Measurements from ENCODE around the gene TFAP2E.

TFAP2E gene

DNA sequence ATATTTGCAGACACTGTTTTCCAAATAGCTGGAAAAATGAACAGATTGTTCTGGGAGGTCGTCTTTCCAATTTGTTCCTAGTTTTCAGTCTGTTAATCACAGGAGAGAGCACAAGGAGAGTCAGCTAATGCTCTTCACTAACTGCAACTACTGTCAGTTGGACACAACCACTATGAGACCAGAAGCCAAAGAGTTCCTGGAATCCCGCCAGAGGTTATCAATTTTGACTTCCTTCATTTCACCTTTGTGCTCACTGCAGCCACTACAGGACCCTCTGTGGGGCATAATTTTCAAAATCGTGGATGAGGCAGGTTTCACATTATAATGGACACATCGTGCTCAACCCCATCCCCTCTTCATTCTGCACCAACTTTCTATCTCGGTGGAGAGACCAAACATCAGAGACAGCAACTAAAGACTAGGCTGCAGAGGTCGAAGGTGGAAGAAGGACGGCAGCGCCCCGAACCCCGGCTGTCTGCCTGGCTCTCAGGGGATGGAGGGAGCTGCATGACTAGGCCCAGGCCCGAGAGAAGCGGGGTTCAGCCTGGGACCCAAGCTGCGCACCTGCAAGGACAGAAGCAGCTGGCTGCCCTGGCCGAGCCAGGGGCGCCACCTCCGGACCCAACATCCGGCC is 16.5 kb upstream of the TFAP2E start:
- DNase-seq (ENCODE audit: extremely low read depth in 1 of 2, low read depth in 1 of 2): no peak

DNA sequence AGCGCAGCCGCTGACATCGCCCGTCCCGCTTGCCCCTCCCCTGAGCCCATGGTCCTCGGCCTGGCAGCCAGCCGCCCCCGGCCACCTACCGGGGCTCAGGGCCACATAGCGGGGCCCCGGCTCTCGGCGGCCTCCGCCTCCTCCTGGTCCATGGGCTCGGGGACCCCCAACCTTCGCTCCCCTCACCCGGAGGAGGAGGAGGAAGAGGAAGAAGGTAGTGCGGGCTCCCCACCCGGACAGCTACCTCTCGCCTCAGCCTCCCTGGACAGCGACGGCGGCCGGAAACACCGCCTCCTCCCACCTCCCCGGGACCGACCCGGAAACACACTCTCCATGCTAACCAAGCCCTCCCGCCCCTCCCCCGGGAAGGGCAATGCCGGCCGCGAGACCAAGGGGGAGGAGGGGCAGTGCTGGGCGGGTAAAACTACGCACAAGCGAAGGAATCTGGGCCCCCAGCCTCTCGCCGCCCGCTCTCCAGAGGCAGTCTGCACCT is 15.9 kb upstream of the TFAP2E start, which contains the start of gene KIAA0319L:
TSS of gene KIAA0319L (minus strand) at position 286 of the 493 bp plus-strand sequence. CDS start 2,912 bp downstream, outside the sequence.
- DNase-seq (ENCODE audit: extremely low read depth in 1 of 2, low read depth in 1 of 2): no peak

DNA sequence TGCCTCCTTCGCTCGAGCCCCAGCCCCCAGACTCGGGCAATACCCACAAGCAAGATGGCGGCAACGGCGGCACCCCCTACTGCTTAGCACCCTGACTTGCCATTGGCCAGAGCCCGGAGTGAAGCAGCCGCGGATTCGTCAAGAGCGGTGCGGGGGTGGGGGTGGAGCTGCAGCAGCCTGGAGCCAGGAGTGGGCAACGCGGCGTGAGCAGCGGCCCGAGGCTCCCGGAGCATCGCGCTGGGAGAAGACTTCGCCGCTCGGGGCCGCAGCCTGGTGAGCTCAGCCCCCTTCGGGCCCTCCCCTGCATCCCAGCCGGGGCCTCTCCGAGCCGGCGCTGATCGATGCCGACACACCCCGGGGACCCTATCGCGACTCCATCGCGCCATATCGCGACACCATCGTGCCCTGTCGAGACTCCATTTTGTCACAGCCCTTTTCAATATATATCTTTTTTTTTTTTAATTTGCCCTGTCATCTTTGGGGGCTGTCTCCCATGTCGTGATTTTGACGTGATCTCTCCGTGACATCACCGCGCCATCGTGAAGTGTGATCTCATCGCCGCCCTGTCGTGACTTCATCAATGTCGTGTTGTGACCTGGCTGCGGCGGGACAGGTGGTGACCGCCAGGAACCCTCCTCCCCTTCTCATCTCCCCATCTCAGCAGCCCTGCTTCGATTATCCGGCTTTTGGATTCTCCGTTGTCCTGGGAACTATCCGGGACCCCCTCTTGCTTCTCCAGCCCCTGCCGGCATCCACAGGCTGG is 15.3 kb upstream of the TFAP2E start, which contains the start of gene NCDN:
TSS of gene NCDN (plus strand) at position 189 of the 763 bp plus-strand sequence. CDS start at position 581, 392 bp downstream.
- peak; percentile 91 to 98 for DNase-seq (ENCODE audit: extremely low read depth in 1 of 2, low read depth in 1 of 2)

- no peak for DNase-seq (ENCODE audit: extremely low read depth in 1 of 2, low read depth in 1 of 2)
Measured at GRCh38 chr1:35558374-35559316, 14.5 kb upstream of the TFAP2E start.

DNA sequence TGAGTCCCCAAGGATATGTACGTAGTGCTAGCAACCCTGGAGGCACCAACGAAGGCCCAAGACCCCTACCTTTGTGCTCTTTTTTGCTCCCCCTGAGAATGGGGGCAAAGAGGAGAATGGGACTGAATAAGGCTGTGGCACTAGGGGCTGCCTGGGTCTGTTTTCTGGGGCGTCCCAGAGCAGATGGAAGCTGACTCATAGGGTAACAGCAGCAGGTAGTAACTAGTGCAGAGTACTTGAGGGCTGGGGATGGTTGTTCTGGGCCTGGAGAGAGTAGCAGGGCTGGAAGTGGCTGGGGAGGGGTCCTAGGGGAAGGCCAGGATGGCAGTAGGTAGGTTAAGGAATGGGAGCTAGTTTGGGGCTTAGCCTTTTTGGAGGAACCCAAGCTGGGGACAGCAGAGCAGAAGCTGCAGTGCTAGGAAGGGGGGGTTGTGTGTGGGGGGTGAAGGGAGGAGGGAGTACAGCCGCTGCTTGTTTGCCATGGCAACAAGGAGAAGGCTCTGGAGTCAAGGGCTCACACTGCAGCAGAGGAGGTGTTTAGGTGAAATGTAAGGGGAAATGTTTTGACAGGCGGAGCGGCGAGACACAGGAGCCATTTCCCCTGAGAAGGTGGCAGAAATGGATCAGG is 13.7 kb upstream of the TFAP2E start:
- no peak for DNase-seq (ENCODE audit: extremely low read depth in 1 of 2, low read depth in 1 of 2)

DNA sequence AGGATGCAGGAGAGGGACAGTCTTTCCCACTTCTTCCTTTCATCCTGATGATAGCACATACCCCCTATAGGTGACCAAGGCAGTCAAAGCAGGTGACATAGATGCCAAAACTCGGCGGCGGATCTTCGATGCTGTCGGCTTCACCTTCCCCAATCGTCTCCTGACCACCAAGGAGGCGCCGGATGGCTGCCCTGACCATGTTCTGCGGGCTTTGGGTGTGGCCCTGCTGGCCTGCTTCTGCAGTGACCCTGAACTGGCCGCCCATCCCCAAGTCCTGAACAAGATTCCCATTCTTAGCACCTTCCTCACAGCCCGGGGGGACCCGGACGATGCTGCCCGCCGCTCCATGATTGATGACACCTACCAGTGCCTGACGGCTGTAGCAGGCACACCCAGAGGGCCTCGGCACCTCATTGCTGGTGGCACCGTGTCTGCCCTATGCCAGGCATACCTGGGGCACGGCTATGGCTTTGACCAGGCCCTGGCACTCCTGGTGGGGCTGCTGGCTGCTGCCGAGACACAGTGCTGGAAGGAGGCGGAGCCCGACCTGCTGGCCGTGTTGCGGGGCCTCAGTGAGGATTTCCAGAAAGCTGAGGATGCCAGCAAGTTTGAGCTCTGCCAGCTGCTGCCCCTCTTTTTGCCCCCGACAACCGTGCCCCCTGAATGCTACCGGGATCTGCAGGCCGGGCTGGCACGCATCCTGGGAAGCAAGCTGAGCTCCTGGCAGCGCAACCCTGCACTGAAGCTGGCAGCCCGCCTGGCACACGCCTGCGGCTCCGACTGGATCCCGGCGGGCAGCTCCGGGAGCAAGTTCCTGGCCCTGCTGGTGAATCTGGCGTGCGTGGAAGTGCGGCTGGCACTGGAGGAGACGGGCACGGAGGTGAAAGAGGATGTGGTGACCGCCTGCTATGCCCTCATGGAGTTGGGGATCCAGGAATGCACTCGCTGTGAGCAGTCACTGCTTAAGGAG is 12.6 kb upstream of the TFAP2E start:
- no peak for DNase-seq (ENCODE audit: extremely low read depth in 1 of 2, low read depth in 1 of 2)

GRCh38 chr1:35561297-35561971 is 11.7 kb upstream of the TFAP2E start:
- DNase-seq (ENCODE audit: extremely low read depth in 1 of 2, low read depth in 1 of 2): no peak

DNA sequence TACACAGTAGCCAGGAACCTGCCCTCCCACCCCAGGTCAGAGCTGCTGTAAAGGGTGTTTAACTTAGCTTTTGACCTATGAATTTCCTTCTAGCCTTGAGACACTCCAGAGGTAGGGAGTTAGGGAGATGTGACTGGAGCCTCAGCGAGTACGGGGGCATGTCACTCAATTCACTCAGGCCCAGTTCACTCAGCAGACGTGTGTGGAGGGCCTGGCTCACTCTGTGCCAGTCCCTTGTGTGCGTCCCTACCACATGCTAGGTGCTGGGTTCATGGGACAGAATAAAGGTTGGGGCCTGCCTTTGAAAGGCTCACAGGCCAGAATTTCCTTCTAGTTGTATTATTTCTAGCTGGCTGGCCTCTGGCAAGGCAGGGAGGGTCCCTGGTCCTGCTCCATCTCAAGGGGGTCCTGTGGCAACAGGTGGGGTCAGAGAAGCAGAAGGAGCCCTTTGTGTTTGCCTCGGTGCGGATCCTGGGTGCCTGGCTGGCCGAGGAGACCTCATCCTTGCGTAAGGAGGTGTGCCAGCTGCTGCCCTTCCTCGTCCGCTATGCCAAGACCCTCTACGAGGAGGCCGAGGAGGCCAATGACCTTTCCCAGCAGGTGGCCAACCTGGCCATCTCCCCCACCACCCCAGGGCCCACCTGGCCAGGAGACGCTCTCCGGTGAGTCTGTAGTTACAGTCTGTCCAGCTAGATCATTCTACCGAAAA is 11.0 kb upstream of the TFAP2E start:
- DNase-seq (ENCODE audit: extremely low read depth in 1 of 2, low read depth in 1 of 2): no peak

GRCh38 chr1:35563166-35563565 is 9.9 kb upstream of the TFAP2E start:
- DNase-seq (ENCODE audit: extremely low read depth in 1 of 2, low read depth in 1 of 2): no peak

- DNase-seq (ENCODE audit: extremely low read depth in 1 of 2, low read depth in 1 of 2): peak in 1 of 2 donors; percentile 69
Measured at GRCh38 chr1:35564037-35564883, 8.9 kb upstream of the TFAP2E start.

DNA sequence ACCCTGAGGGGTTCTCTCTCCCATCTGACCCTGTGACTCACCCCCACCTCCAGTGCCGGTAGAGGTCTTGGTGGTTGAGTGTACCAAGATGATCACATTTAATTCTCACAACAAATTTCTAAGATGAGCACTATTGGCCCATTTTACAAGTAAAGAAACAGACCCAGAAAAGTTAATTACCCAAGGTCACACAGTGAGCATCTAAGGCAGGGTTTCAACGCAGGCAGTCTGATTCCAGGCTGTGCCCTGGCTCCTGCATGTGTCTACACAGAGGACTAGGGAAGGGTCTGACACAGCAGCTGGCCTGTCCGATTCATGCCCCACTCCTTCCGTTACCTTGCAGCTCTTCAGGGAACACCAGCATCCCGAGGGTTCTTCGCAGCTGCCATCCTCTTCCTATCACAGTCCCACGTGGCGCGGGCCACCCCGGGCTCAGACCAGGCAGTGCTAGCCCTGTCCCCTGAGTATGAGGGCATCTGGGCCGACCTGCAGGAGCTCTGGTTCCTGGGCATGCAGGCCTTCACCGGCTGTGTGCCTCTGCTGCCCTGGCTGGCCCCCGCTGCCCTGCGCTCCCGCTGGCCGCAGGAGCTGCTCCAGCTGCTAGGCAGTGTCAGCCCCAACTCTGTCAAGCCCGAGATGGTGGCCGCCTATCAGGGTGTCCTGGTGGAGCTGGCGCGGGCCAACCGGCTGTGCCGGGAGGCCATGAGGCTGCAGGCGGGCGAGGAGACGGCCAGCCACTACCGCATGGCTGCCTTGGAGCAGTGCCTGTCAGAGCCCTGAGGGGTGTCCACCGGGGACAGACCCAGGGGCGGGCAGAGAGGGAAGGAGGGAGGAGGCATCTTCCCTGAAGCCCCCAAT is 8.0 kb upstream of the TFAP2E start:
- DNase-seq (ENCODE audit: extremely low read depth in 1 of 2, low read depth in 1 of 2): no peak

DNA sequence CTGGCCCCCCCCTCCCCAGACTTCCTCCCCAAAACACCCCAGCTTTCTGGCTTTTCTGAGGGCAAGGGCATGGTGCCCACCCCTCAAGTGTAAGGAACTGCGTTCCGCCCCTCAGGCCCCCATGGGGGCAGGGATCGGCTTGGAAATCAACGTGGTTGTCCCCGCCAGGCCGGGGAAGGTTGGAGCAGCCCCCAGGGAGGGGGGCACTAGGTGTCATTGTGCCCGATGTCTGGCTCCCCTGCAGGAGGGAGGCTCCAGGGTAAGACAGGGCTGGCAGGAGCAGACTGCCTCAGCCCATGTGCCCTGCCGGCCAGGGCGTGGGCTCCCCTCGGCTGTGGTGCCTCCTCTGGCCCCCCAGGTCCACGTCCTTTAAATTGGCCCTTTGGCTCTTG is 7.4 kb upstream of the TFAP2E start:
- no peak for DNase-seq (ENCODE audit: extremely low read depth in 1 of 2, low read depth in 1 of 2)

GRCh38 chr1:35567947-35568558 is 5.1 kb upstream of the TFAP2E start:
- no peak for DNase-seq (ENCODE audit: extremely low read depth in 1 of 2, low read depth in 1 of 2)

DNA sequence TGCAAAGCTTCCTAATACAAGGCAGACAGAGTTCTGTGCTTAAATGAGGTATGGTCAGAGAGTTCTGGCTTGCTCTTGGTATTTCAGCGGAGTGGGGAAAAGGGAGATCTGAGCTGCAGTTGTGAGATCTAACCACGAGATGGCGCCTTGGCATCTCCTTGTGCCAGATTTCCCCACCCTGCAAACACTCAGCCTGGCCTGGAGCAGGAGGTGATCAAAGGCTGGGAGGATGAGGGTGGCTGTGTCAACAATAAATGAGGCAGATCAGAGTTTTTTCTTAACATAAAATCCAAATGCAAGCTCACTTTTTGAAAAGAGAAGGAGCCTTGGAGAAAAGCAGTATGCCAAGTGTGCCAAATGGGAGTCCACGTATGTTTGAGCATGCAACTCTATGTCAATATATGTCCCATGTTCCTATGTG is 4.1 kb upstream of the TFAP2E start:
- DNase-seq (ENCODE audit: extremely low read depth in 1 of 2, low read depth in 1 of 2): no peak

DNA sequence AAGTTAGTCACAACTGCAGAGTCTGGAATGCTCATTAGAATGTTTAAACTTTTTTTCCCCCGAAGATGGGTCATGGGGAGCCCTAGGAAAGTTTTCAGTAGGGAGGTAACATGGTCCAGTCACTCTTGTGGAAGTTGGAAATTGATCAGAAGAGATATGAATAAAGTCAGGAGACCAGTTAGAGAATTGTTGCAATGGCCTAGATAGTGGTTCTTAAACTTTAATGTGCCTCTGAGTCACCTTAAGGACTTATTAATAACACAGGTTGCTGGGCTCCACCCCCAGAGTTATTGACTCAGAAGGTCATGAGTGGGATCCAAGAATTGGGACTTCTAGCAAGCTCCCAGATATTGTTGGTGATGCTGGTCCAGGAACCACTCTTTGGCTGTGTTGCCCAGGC is 3.2 kb upstream of the TFAP2E start:
- no peak for DNase-seq (ENCODE audit: extremely low read depth in 1 of 2, low read depth in 1 of 2)

DNA sequence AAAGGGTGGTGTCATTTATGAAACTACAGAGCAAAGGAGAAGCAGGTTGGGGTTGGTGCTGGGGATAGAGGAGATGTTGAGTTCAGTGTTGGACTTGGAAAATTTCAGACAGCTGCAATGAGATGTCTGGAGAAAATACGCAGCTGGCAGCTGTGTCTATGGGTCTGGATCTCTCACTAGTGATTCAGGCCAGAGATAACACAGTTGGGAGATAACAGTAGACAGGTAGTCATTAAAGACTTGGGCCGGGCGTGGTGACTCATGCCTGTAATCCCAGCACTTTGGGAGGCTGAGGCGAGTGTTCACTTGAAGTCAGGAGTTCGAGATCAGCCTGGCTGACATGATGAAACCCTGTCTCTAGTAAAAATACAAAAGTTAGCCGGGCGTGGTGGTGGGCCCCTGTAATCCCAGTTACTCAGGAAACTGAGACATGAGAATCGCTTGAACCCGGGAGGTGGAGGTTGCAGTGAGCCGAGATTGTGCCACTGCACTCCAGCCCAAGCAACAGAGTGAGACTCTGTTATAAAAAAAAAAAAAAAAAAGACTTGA is 2.5 kb upstream of the TFAP2E start:
- no peak for DNase-seq (ENCODE audit: extremely low read depth in 1 of 2, low read depth in 1 of 2)
